Vagina (tissue), 2 donors: ENCODE data around the gene ROPN1L. TPM values are rescaled to one million over a fixed set of nuclear protein-coding genes. Genes with fewer than 3 reads are reported as not detected.

Source experiments
- DNase-seq, 2 donors: peaks; one replicate each; pipeline ENCODE4 v3.0.0-alpha.2; 2017; ENCODE audit errors: extremely low spot score in 2 of 2
- H3K27ac ChIP-seq: fragments of 200-600 bp; sonication (generic); one replicate; pipeline ENCODE4 v1.5.1; 2019
- H3K27me3 ChIP-seq: fragments of 200-600 bp; sonication (generic); one replicate; pipeline ENCODE4 v1.5.1; 2019
- H3K36me3 ChIP-seq, 2 donors: fragments of 200-600 bp; sonication (generic); one replicate each; pipeline ENCODE4 v1.5.1; 2017 to 2019
- H3K4me1 ChIP-seq: fragments of 200-600 bp; sonication (generic); one replicate; pipeline ENCODE4 v1.5.1; 2019
- H3K4me3 ChIP-seq, 2 donors: fragments of 200-600 bp; sonication (generic); 1 replicate in 1 of 2; 2 replicates in 1 of 2; pipeline ENCODE4 v1.5.1; 2016 to 2019
- H3K9me3 ChIP-seq: fragments of 200-600 bp; sonication (generic); one replicate; pipeline ENCODE4 v1.5.1; 2019
- POLR2A ChIP-seq, 2 donors: fragments of 450-650 bp; IDR thresholded peaks; one replicate each; pipeline ENCODE4 v1.6.1; 2017; ENCODE audit warnings: antibody characterized with exemption in 2 of 2, mild to moderate bottlenecking in 2 of 2, moderate library complexity in 2 of 2
- POLR2AphosphoS5 ChIP-seq, 2 donors: sonication (generic); formaldehyde crosslinking; IDR thresholded peaks; one replicate each; pipeline ENCODE4 v1.9.0; 2017; ENCODE audit warnings: antibody characterized with exemption in 2 of 2, mild to moderate bottlenecking in 2 of 2, low read depth in 1 of 2; ENCODE audit not compliant: insufficient read depth in 1 of 2
- intact Hi-C: fragments of 100-400 bp; cut with DNase I; formaldehyde crosslinking; loops from one replicate; pipeline ENCODE4 v1.15.1; 2023
- total RNA-seq: library from RNA; depleted of rRNA; stranded (reverse); fragments of >200 nt; gene quantifications from one replicate; pipeline ENCODE4 v1.2.3, GENCODE V29; 2016
- TF ChIP-seq, protein P1 (sequence below), 3 experiments: fragments of 450-650 bp in 2 of 3; fragments of 200-600 bp in 1 of 3; sonication (generic) in 1 of 3; IDR thresholded peaks; one replicate each; pipeline ENCODE4 v1.5.1; 2017 to 2019; ENCODE audit warnings: antibody characterized with exemption in 3 of 3, mild to moderate bottlenecking in 2 of 3, moderate library complexity in 2 of 3

Gene ROPN1L
- total RNA-seq, 1 donor from 2014 or later: 4.2 TPM

DNA sequence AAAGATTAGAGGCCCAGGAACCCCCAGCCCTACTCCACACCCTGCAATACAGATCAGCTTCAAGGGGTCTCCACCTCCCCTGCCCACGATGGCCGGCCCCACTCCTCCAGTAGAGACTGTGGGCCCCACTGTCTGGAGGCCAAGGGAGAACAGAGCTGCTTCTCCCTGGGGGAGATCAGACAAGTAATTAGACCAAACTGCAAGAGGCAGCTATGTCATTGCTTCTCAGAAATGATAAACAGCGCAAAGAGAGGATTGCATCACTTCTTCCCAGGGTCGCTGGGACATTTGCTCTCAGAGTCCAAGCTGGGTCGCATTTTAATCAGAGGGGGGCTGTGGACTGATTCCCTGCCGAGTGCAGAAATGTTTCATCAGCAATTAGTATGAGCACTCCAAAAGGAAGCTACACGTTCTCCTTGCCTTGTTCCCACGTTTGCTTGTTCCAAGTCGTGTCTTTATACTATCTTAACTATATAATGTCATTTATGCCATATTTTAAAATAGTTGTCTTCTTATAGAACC lies 59.9 kb downstream of the ROPN1L start:
- intact Hi-C loops: no loop called here
- Histone ChIP-seq H3K27me3 (no peaks in the 10 kb centered on the region), H3K36me3 (no peaks in the 10 kb centered on the region), H3K27ac (no peak overlapping the region), H3K4me3 (no peak overlapping the region), H3K9me3 (no peaks in the 10 kb centered on the region), H3K4me1 (no peaks in the 10 kb centered on the region)
- TF ChIP-seq POLR2A (IDR thresholded peaks at IDR 0.05) (no peak), POLR2AphosphoS5 (IDR thresholded peaks at IDR 0.05; ENCODE audit: insufficient read depth in 1 of 2, low read depth in 1 of 2) (no peak)
- TF ChIP-seq, protein P1, sequence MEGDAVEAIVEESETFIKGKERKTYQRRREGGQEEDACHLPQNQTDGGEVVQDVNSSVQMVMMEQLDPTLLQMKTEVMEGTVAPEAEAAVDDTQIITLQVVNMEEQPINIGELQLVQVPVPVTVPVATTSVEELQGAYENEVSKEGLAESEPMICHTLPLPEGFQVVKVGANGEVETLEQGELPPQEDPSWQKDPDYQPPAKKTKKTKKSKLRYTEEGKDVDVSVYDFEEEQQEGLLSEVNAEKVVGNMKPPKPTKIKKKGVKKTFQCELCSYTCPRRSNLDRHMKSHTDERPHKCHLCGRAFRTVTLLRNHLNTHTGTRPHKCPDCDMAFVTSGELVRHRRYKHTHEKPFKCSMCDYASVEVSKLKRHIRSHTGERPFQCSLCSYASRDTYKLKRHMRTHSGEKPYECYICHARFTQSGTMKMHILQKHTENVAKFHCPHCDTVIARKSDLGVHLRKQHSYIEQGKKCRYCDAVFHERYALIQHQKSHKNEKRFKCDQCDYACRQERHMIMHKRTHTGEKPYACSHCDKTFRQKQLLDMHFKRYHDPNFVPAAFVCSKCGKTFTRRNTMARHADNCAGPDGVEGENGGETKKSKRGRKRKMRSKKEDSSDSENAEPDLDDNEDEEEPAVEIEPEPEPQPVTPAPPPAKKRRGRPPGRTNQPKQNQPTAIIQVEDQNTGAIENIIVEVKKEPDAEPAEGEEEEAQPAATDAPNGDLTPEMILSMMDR (IDR thresholded peaks at IDR 0.05): no peak
- no peak for DNase-seq

DNA sequence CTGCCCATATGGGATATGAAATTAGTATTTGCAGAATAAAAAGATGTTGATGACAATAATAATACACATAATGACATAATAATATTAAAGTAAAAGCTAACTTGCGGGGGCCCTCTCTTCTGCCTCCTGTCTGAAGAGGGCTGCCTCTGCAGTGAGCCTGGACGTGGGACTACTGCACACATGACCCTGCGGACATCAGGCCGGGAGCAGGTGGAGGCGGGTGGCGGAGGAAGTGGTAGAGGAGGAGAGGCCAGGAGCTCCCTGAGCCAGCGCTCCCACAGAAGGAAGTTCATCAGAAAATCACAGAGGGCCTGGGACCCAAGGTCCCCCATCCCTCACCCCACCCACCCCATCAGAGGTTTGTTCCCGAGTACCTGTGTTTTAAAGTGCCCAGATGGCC lies 60.5 kb downstream of the ROPN1L start:
- H3K9me3 ChIP-seq: no peaks in the 10 kb centered on the region
- no peak overlapping the region for H3K27ac ChIP-seq
- no peaks in the 10 kb centered on the region for H3K4me1 ChIP-seq
- no peaks in the 10 kb centered on the region for H3K27me3 ChIP-seq
- no peaks in the 10 kb centered on the region for H3K36me3 ChIP-seq
- intact Hi-C loops: no loop called here
- TF ChIP-seq POLR2AphosphoS5 (IDR thresholded peaks at IDR 0.05; ENCODE audit: insufficient read depth in 1 of 2, low read depth in 1 of 2): no peak
- no peak for TF ChIP-seq POLR2A (IDR thresholded peaks at IDR 0.05)
- TF ChIP-seq, protein P1 (IDR thresholded peaks at IDR 0.05): no peak
- H3K4me3 ChIP-seq: no peak overlapping the region
- no peak for DNase-seq

DNA sequence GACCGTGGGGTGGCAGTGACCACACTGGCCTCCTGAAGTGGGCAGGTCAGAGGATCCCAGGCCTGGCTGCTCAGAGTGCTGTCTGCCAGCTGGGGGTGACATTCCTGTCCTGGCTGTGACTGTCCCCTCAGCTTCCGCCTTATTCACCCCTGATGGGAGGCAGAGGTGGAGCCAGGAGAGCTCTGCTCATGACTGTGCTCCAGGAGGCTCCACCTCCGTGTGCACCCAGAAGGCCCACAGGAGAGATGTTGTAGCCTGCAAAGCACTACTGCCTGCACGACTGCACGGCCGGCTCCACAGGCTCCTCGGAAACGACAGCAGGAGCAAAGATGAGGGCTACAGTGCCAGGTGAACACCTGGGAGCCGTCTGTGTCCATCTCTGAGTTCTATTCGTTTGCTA lies 60.9 kb downstream of the ROPN1L start:
- Histone ChIP-seq H3K27me3 (no peaks in the 10 kb centered on the region), H3K4me3 (no peak overlapping the region), H3K9me3 (no peaks in the 10 kb centered on the region), H3K36me3 (no peaks in the 10 kb centered on the region), H3K4me1 (no peaks in the 10 kb centered on the region), H3K27ac (no peak overlapping the region)
- intact Hi-C loops: no loop called here
- DNase-seq: no peak
- TF ChIP-seq, protein P1 (IDR thresholded peaks at IDR 0.05): no peak
- TF ChIP-seq POLR2AphosphoS5 (IDR thresholded peaks at IDR 0.05; ENCODE audit: insufficient read depth in 1 of 2, low read depth in 1 of 2) (no peak), POLR2A (IDR thresholded peaks at IDR 0.05) (no peak)

DNA sequence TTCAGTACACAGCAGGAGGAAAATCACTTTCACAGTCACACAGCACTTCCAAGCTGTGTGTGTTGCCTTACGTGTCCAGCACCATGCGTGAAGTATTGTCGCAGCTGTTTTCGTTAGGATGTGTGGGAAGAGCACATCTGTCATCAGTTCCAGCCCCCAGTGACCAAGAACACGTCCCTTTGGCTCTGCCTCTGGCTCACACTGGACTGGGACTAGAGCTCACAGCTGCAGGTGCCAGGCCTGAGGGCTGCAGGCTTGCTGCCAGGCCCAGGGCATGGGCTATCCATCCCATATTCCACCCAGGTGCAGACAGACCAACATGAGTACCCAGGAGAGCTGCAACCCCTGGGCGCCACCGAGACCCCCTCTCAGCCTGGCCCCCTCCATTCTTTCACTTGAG lies 61.6 kb downstream of the ROPN1L start:
- no peaks in the 10 kb centered on the region for H3K36me3 ChIP-seq
- TF ChIP-seq POLR2AphosphoS5 (IDR thresholded peaks at IDR 0.05; ENCODE audit: insufficient read depth in 1 of 2, low read depth in 1 of 2) (no peak), POLR2A (IDR thresholded peaks at IDR 0.05) (no peak)
- TF ChIP-seq, protein P1 (IDR thresholded peaks at IDR 0.05): no peak
- H3K27ac ChIP-seq: no peak overlapping the region
- intact Hi-C loops: no loop called here
- no peaks in the 10 kb centered on the region for H3K4me1 ChIP-seq
- H3K9me3 ChIP-seq: no peaks in the 10 kb centered on the region
- H3K27me3 ChIP-seq: no peaks in the 10 kb centered on the region
- DNase-seq: no peak
- no peak overlapping the region for H3K4me3 ChIP-seq

DNA sequence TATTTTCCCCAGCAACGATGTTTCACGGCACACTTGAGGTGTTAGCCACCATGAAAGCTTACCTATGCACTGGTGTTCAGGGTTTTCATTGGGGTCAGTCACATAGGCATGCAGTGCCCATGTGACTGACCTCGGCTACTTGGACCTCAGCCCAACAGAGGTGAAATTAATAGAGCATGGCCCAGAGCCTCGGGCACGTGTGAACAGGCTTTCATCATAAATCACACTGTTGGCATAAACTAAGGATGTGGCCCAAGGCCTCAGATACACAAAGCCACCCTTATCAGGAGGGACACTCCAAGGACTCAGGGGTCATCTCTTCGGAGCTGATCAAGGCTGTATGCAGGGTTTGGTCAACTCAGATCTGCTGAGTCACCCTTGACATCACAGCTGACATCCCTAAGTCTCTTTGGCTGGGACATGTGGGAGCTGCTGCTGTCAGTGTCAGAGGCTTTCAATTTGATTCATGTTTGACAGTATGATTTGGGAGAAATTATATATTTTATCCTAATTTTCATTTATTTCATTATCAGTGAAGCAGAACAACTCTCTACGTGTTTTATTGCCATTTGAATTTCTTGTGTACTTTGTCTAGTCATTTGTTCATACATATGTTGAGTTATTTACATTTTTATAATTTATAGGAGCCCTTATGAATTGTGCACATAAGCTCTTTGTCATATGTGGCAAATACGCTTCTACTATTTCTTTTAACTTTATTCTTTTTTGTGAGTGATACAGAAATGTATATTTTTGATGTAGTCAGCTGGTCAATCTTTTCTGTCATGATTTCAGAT lies 62.5 kb downstream of the ROPN1L start:
- H3K27me3 ChIP-seq: no peaks in the 10 kb centered on the region
- DNase-seq: no peak
- H3K36me3 ChIP-seq: no peaks in the 10 kb centered on the region
- H3K9me3 ChIP-seq: no peaks in the 10 kb centered on the region
- no peak overlapping the region for H3K27ac ChIP-seq
- TF ChIP-seq POLR2A (IDR thresholded peaks at IDR 0.05) (no peak), POLR2AphosphoS5 (IDR thresholded peaks at IDR 0.05; ENCODE audit: insufficient read depth in 1 of 2, low read depth in 1 of 2) (no peak)
- TF ChIP-seq, protein P1 (IDR thresholded peaks at IDR 0.05): no peak
- intact Hi-C loops: no loop called here
- no peak overlapping the region for H3K4me3 ChIP-seq
- H3K4me1 ChIP-seq: no peaks in the 10 kb centered on the region
